H9 (cell line): ENCODE results near the gene SEPTIN6. TPM values are rescaled to one million over a fixed set of nuclear protein-coding genes. Genes with fewer than 3 reads are reported as not detected.

ENCODE experiments used
- DNase-seq: peaks from one replicate; pipeline ENCODE4 v3.0.0-alpha.2; 2017
- H2AFZ ChIP-seq: one replicate; pipeline ENCODE4 v1.6.1; 2013; ENCODE audit warnings: mild to moderate bottlenecking, low read length, control low read depth, moderate library complexity
- H2AK5ac ChIP-seq: 2 replicates; pipeline ENCODE4 v1.6.1; 2013; ENCODE audit warnings: low read length, control low read depth, mixed read lengths; ENCODE audit not compliant: insufficient read length
- H2BK120ac ChIP-seq: one replicate; pipeline ENCODE4 v1.6.1; 2013; ENCODE audit warnings: low read depth, mild to moderate bottlenecking, low read length, control low read depth, inconsistent platforms; ENCODE audit not compliant: poor library complexity, severe bottlenecking
- H2BK12ac ChIP-seq: 2 replicates; pipeline ENCODE4 v1.6.1; 2013; ENCODE audit warnings: low read length, control low read depth, mixed read lengths, low read depth; ENCODE audit not compliant: insufficient read length
- H2BK15ac ChIP-seq: 2 replicates; pipeline ENCODE4 v1.6.1; 2013; ENCODE audit warnings: low read depth, low read length, control low read depth
- H2BK20ac ChIP-seq: one replicate; pipeline ENCODE4 v1.6.1; 2013; ENCODE audit warnings: low read depth, mild to moderate bottlenecking, low read length, control low read depth, inconsistent platforms; ENCODE audit not compliant: poor library complexity, severe bottlenecking
- H2BK5ac ChIP-seq: 2 replicates; pipeline ENCODE4 v1.6.1; 2013; ENCODE audit warnings: low read length, control low read depth, mixed read lengths; ENCODE audit not compliant: insufficient read length
- H3K14ac ChIP-seq: 2 replicates; pipeline ENCODE4 v1.6.1; 2013; ENCODE audit warnings: low read length, control low read depth; ENCODE audit not compliant: insufficient read depth
- H3K18ac ChIP-seq: 2 replicates; pipeline ENCODE4 v1.6.1; 2013; ENCODE audit warnings: low read depth, mild to moderate bottlenecking, mixed read lengths, low read length, control low read depth; ENCODE audit not compliant: insufficient read length
- H3K23ac ChIP-seq: 2 replicates; pipeline ENCODE4 v1.6.1; 2013; ENCODE audit warnings: low read length, control low read depth, mixed read lengths, low read depth; ENCODE audit not compliant: insufficient read length
- H3K23me2 ChIP-seq: 2 replicates; pipeline ENCODE4 v1.6.1; 2013; ENCODE audit warnings: low read depth, mild to moderate bottlenecking, mixed read lengths, low read length, control low read depth; ENCODE audit not compliant: insufficient read length, poor library complexity, severe bottlenecking
- H3K27ac ChIP-seq: 2 replicates; pipeline ENCODE4 v1.5.1; 2013; ENCODE audit warnings: low read length, control low read depth, mixed read lengths, low read depth; ENCODE audit not compliant: insufficient read length
- H3K27me3 ChIP-seq: 2 replicates; pipeline ENCODE4 v1.6.1; 2013; ENCODE audit warnings: low read length, control low read depth, inconsistent platforms; ENCODE audit not compliant: insufficient read depth
- H3K4ac ChIP-seq: 2 replicates; pipeline ENCODE4 v1.6.1; 2013; ENCODE audit warnings: low read depth, mild to moderate bottlenecking, control low read depth, inconsistent platforms, low read length, moderate library complexity
- H3K4me1 ChIP-seq: 2 replicates; pipeline ENCODE4 v1.6.1; 2013; ENCODE audit warnings: low read length, control low read depth, inconsistent platforms; ENCODE audit not compliant: insufficient read depth
- H3K4me2 ChIP-seq: 2 replicates; pipeline ENCODE4 v1.6.1; 2013; ENCODE audit warnings: low read length, control low read depth, mixed read lengths; ENCODE audit not compliant: insufficient read length, insufficient read depth
- H3K56ac ChIP-seq: 2 replicates; pipeline ENCODE4 v1.6.1; 2013; ENCODE audit warnings: low read depth, mild to moderate bottlenecking, mixed read lengths, low read length, control low read depth; ENCODE audit not compliant: insufficient read length
- H3K79me1 ChIP-seq: 2 replicates; pipeline ENCODE4 v1.6.1; 2013; ENCODE audit warnings: low read depth, mild to moderate bottlenecking, moderate library complexity, low read length, control low read depth, inconsistent platforms; ENCODE audit not compliant: insufficient read depth, poor library complexity, severe bottlenecking
- H3K79me2 ChIP-seq: 2 replicates; pipeline ENCODE4 v1.6.1; 2013; ENCODE audit warnings: low read length, control low read depth, inconsistent platforms; ENCODE audit not compliant: insufficient read depth
- H3K9ac ChIP-seq: 2 replicates; pipeline ENCODE4 v1.6.1; 2013; ENCODE audit warnings: low read length, control low read depth, mixed read lengths; ENCODE audit not compliant: insufficient read length; ENCODE audit errors: extremely low read depth
- H3K9me3 ChIP-seq: one replicate; pipeline ENCODE4 v1.6.1; 2013; ENCODE audit warnings: low read depth, low read length, inconsistent platforms; ENCODE audit not compliant: control insufficient read depth
- H3T11ph ChIP-seq: one replicate; pipeline ENCODE4 v1.6.1; 2013; ENCODE audit warnings: mild to moderate bottlenecking, low read length, control low read depth, inconsistent platforms
- H4K20me1 ChIP-seq: one replicate; pipeline ENCODE4 v1.6.1; 2013; ENCODE audit not compliant: control insufficient read depth, insufficient read length, insufficient read depth
- H4K5ac ChIP-seq: 2 replicates; pipeline ENCODE4 v1.6.1; 2013; ENCODE audit warnings: low read depth, mild to moderate bottlenecking, mixed read lengths, low read length, control low read depth; ENCODE audit not compliant: insufficient read length
- H4K8ac ChIP-seq: replicated peaks from 2 replicates; pipeline ENCODE4 v1.6.1; 2013; ENCODE audit warnings: low read length, control low read depth, mixed read lengths, low read depth; ENCODE audit not compliant: insufficient read length
- H4K91ac ChIP-seq: 2 replicates; pipeline ENCODE4 v1.6.1; 2013; ENCODE audit warnings: low read depth, mild to moderate bottlenecking, moderate library complexity, mixed read lengths, low read length, control low read depth; ENCODE audit not compliant: insufficient read length
- H3K27ac Mint-ChIP-seq, 3 experiments: 2 replicates in 2 of 3; 3 replicates in 1 of 3; pipeline ENCODE4 v1.8.0; 2020 to 2021; ENCODE audit warnings: mixed read lengths in 3 of 3, mild to moderate bottlenecking in 1 of 3, moderate library complexity in 1 of 3
- H3K27me3 Mint-ChIP-seq: 2 replicates; pipeline ENCODE4 v1.8.0; 2021; ENCODE audit warnings: low read depth, mild to moderate bottlenecking, moderate library complexity, mixed read lengths
- H3K36me3 Mint-ChIP-seq, 3 experiments: 2 replicates in 2 of 3; 3 replicates in 1 of 3; pipeline ENCODE4 v1.8.0; 2020 to 2021; ENCODE audit warnings: low read depth in 3 of 3, mixed read lengths in 3 of 3; ENCODE audit not compliant: insufficient read depth in 1 of 3
- H3K4me1 Mint-ChIP-seq, 2 experiments: 2 replicates each; pipeline ENCODE4 v1.8.0; 2020; ENCODE audit warnings: mixed read lengths in 2 of 2
- H3K4me3 Mint-ChIP-seq, 2 experiments: 2 replicates in 1 of 2; 3 replicates in 1 of 2; pipeline ENCODE4 v1.8.0; 2020 to 2021; ENCODE audit warnings: mild to moderate bottlenecking in 2 of 2, mixed read lengths in 2 of 2, moderate library complexity in 1 of 2
- H3K9me3 Mint-ChIP-seq, 2 experiments: 2 replicates in 1 of 2; 3 replicates in 1 of 2; pipeline ENCODE4 v1.8.0; 2020; ENCODE audit warnings: mild to moderate bottlenecking in 2 of 2, mixed read lengths in 2 of 2, moderate library complexity in 1 of 2
- CTCF ChIP-seq: fragments of 200-600 bp; sonication (generic); conservative IDR thresholded peaks from 3 replicates; pipeline ENCODE4 v1.8.0; 2021; ENCODE audit warnings: antibody characterized with exemption, mild to moderate bottlenecking
- WGBS: extraction: QIAGEN DNeasy Blood & Tissue Kit; methylation state at CpG from one replicate; pipeline ENCODE4 v1.1.7; 2013; ENCODE audit warnings: missing lambda C conversion rate, low lambda C conversion rate, mixed read lengths; ENCODE audit not compliant: insufficient read length; ENCODE audit errors: extremely low coverage; 5-methylcytosine and 5-hydroxymethylcytosine counted together
- total RNA-seq: library from RNA; stranded (reverse); gene quantifications from 2 replicates; pipeline ENCODE4 v1.2.1, GENCODE V29; 2021

The SEPTIN6 gene
- total RNA-seq, 1 experiment from 2014 or later: 23.1 TPM

DNA sequence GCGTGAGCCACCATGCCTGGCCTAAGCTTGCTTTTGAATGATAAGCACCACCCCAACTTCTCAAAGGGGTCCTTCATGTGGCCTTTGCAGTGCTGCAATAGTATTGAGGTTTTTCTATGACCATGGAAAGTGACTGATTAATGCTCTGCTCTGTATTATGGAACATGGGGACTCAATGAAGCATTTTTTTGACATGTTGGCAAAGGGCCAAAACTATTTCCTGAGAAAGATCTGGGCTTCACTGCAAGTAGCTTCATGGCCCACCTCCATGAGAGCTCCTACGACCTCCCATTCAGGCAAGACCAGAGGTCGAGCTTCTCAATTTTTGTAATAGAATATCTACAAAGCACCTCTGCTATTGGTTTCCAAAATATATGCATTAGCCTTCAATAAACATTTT is 16.7 kb upstream of the SEPTIN6 start:
- Histone ChIP-seq H3K27ac (no peak overlapping the region), H3K18ac (no peak overlapping the region), H2BK20ac (no peak overlapping the region), H4K20me1 (no peaks in the 10 kb centered on the region), H3K4ac (no peak overlapping the region), H4K5ac (no peak overlapping the region), H2BK15ac (no peak overlapping the region), H3K56ac (no peak overlapping the region), H3K79me2 (no peaks in the 10 kb centered on the region), H3K9ac (no peak overlapping the region), H2AFZ (no peak overlapping the region), H3T11ph (no peak overlapping the region), H2BK120ac (no peak overlapping the region), H4K91ac (no peak overlapping the region), H3K4me1 (no peaks in the 10 kb centered on the region), H2BK5ac (no peak overlapping the region), H3K23ac (no peak overlapping the region), H3K23me2 (no peaks in the 10 kb centered on the region), H4K8ac (no peak overlapping the region), H3K27me3 (no peaks in the 10 kb centered on the region), H3K9me3 (peaks cover 32% of the 10 kb centered on the region), H3K14ac (no peak overlapping the region), H3K79me1 (no peaks in the 10 kb centered on the region), H2BK12ac (no peak overlapping the region), H3K4me2 (no peak overlapping the region), H2AK5ac (no peak overlapping the region)
- no peak for TF ChIP-seq CTCF
- DNase-seq: no peak
- peaks cover 4% of the 10 kb centered on the region for H3K27me3 Mint-ChIP-seq
- H3K4me1 Mint-ChIP-seq: no peaks in the 10 kb centered on the region
- WGBS: no CpG with 5 or more reads among the region's 3 CpGs
- peaks cover 0 to 3% (median 0%) of the 10 kb centered on the region in 3 experiments; a peak in 1 of 7 replicates for H3K36me3 Mint-ChIP-seq
- no peak overlapping the region for H3K27ac Mint-ChIP-seq
- H3K4me3 Mint-ChIP-seq: no peak overlapping the region
- peaks cover 62 to 74% of the 10 kb centered on the region in 2 experiments for H3K9me3 Mint-ChIP-seq
